RWPE2 (cell line): ENCODE measurements around the gene ZNF679.
"Not testable (repeated sequence)": the region's sequence is repeated elsewhere in the genome, so short reads cannot be mapped to it uniquely, and the experiment has no call there.

ENCODE experiments used
- ATAC-seq: fragments of 200-7000 bp; cut with Tn5 transposase; 3 replicates; pipeline ENCODE4 v1.9.1; 2021; ENCODE audit warnings: low read depth
- DNase-seq: peaks from one replicate; pipeline ENCODE4 v3.0.0-alpha.2; 2020; ENCODE audit warnings: low spot score
- H3K27ac ChIP-seq: fragments of 450-650 bp; 2 replicates; pipeline ENCODE4 v1.5.1; 2017; ENCODE audit warnings: mild to moderate bottlenecking; ENCODE audit not compliant: poor library complexity, severe bottlenecking
- H3K27me3 ChIP-seq: fragments of 250-450 bp; sonication (Bioruptor Pico); 2 replicates; pipeline ENCODE4 v1.5.1; 2021; ENCODE audit warnings: mild to moderate bottlenecking, moderate library complexity; ENCODE audit not compliant: insufficient read depth, poor library complexity, severe bottlenecking
- H3K36me3 ChIP-seq: fragments of 250-450 bp; sonication (Bioruptor Pico); 2 replicates; pipeline ENCODE4 v1.5.1; 2020; ENCODE audit warnings: low read depth, mild to moderate bottlenecking, moderate library complexity
- H3K4me1 ChIP-seq: fragments of 250-450 bp; sonication (Bioruptor Pico); 2 replicates; pipeline ENCODE4 v1.5.1; 2021; ENCODE audit warnings: mild to moderate bottlenecking, moderate library complexity; ENCODE audit not compliant: insufficient read depth, poor library complexity, severe bottlenecking
- H3K4me3 ChIP-seq: fragments of 250-450 bp; sonication (Bioruptor Pico); 2 replicates; pipeline ENCODE4 v1.5.1; 2021; ENCODE audit warnings: mild to moderate bottlenecking, moderate library complexity; ENCODE audit not compliant: severe bottlenecking
- H3K9me3 ChIP-seq: fragments of 250-450 bp; sonication (Bioruptor Pico); 2 replicates; pipeline ENCODE4 v1.5.1; 2021; ENCODE audit warnings: mild to moderate bottlenecking, moderate library complexity; ENCODE audit not compliant: severe bottlenecking
- TF ChIP-seq, protein P1 (sequence below): fragments of 450-650 bp; IDR thresholded peaks from one replicate; pipeline ENCODE4 v1.5.1; 2017; ENCODE audit warnings: mild to moderate bottlenecking, moderate library complexity; ENCODE audit not compliant: poor library complexity, severe bottlenecking

ZNF679 gene

DNA sequence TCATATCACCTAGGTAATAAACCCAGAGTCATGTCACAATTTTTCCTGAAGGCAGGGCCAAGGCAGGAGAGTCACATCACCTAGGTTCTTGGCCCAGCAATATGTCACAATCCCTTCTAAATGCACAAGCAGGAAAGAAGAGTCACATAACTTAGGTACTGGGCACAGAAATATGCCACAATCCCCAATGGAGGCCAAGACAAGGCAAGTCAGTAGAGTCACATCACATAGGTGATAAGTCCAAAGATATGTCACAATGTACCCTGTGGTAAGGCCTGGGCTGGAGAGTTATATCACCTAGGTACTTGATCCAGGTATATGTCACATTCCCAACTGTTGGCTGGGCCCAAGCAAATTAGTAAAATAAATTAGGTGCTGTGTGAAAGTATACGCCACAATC lies at the start of gene ZNF679:
Gene ZNF679 (plus strand): TSS at position 301 of the 400 bp plus-strand sequence. CDS start 20,644 bp downstream, outside the sequence.
- not testable (repeated sequence) for H3K9me3 ChIP-seq, H3K27me3 ChIP-seq, ATAC-seq, H3K27ac ChIP-seq, H3K4me1 ChIP-seq, H3K4me3 ChIP-seq, DNase-seq, H3K36me3 ChIP-seq

- no peak overlapping the region for H3K4me3 ChIP-seq
- H3K27me3 ChIP-seq = no peaks in the 10 kb centered on the region
- H3K27ac ChIP-seq = no peak overlapping the region
- H3K36me3 ChIP-seq = no peaks in the 10 kb centered on the region
- ATAC-seq (no peak), DNase-seq (no peak)
- H3K9me3 ChIP-seq = peaks cover 12% of the 10 kb centered on the region
- H3K4me1 ChIP-seq = no peaks in the 10 kb centered on the region
- TF ChIP-seq, protein P1, sequence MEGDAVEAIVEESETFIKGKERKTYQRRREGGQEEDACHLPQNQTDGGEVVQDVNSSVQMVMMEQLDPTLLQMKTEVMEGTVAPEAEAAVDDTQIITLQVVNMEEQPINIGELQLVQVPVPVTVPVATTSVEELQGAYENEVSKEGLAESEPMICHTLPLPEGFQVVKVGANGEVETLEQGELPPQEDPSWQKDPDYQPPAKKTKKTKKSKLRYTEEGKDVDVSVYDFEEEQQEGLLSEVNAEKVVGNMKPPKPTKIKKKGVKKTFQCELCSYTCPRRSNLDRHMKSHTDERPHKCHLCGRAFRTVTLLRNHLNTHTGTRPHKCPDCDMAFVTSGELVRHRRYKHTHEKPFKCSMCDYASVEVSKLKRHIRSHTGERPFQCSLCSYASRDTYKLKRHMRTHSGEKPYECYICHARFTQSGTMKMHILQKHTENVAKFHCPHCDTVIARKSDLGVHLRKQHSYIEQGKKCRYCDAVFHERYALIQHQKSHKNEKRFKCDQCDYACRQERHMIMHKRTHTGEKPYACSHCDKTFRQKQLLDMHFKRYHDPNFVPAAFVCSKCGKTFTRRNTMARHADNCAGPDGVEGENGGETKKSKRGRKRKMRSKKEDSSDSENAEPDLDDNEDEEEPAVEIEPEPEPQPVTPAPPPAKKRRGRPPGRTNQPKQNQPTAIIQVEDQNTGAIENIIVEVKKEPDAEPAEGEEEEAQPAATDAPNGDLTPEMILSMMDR = no peak
Observed at GRCh38 chr7:64180989-64181388, 47.3 kb upstream of the ZNF679 start.

GRCh38 chr7:64181586-64181985 lies 46.7 kb upstream of the ZNF679 start:
- no peaks in the 10 kb centered on the region for H3K36me3 ChIP-seq
- no peaks in the 10 kb centered on the region for H3K27me3 ChIP-seq
- no peak overlapping the region for H3K4me3 ChIP-seq
- ATAC-seq = no peak
- TF ChIP-seq, protein P1 = no peak
- no peaks in the 10 kb centered on the region for H3K4me1 ChIP-seq
- no peak for DNase-seq
- H3K9me3 ChIP-seq = peaks cover 12% of the 10 kb centered on the region
- no peak overlapping the region for H3K27ac ChIP-seq

DNA sequence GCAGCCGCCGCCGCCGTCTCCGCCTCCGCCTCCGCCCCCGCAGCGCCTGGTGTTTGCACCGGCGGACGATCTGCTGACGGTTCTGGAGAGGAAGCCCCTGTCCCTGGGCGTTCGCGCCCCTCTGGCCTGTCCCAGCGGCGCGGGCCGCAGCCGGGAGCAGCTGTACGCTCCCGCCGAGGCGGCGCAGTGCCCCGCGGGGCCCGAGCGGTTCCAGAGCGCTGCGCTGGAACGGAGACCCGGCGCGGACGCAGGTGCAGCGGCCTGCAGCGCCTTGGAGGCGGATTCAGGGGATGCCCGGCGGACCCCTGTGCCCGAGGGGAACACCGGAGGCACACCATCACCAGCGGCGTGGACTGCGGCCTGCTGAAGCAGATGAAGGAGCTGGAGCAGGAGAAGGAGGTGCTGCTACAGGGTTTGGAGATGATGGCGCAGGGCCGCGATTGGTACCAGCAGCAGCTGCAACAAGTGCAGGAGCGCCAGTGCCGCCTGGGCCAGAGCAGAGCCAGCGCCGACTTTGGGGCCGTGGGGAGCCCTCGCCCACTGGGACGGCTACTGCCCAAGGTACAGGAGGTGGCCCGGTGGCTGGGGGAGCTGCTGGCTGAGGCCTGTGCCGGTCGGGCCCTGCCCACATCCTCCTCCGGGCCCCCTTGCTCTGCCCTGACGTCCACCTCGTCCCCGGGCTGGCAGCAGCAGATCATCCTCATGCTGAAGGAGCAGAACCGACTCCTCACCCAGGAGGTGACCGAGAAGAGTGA lies 46.1 kb upstream of the ZNF679 start:
- no peaks in the 10 kb centered on the region for H3K4me1 ChIP-seq
- H3K27ac ChIP-seq = no peak overlapping the region
- TF ChIP-seq, protein P1 = no peak
- no peaks in the 10 kb centered on the region for H3K36me3 ChIP-seq
- ATAC-seq (no peak), DNase-seq (no peak)
- no peaks in the 10 kb centered on the region for H3K27me3 ChIP-seq
- H3K4me3 ChIP-seq = no peak overlapping the region
- peaks cover 12% of the 10 kb centered on the region for H3K9me3 ChIP-seq

GRCh38 chr7:64183126-64183742 lies 45.0 kb upstream of the ZNF679 start:
- ATAC-seq (no peak), DNase-seq (no peak)
- H3K4me1 ChIP-seq = no peaks in the 10 kb centered on the region
- no peak overlapping the region for H3K4me3 ChIP-seq
- TF ChIP-seq, protein P1 = no peak
- no peaks in the 10 kb centered on the region for H3K27me3 ChIP-seq
- H3K27ac ChIP-seq = no peak overlapping the region
- no peaks in the 10 kb centered on the region for H3K36me3 ChIP-seq
- H3K9me3 ChIP-seq = peaks cover 12% of the 10 kb centered on the region
